ENCODE measurements around the gene ARHGAP15.

ARHGAP15 gene

GRCh38 chr2:143560724-143561123 is 431.5 kb downstream of the ARHGAP15 start:
- Histone ChIP-seq H3K4me3 (ENCODE audit: low read length) (no peak overlapping the region), H3K27ac (ENCODE audit: low read length) (no peak overlapping the region), H3K9me3 (ENCODE audit: control insufficient read depth, insufficient read depth, low read length) (no peaks in the 10 kb centered on the region), H3K4me1 (ENCODE audit: control insufficient read depth, insufficient read depth, low read length) (no peaks in the 10 kb centered on the region), H3K36me3 (ENCODE audit: control insufficient read depth, insufficient read depth, low read length) (no peaks in the 10 kb centered on the region), H3K27me3 (ENCODE audit: control insufficient read depth, insufficient read depth, low read length) (no peaks in the 10 kb centered on the region; the same call in 1 of the 2 replicates)
- no CpG with 5 or more reads among the region's 7 CpGs for WGBS (ENCODE audit: insufficient coverage, insufficient read length)
- DNase-seq (ENCODE audit: low read depth, low spot score): no peak

- no peak for DNase-seq (ENCODE audit: low read depth, low spot score)
- Histone ChIP-seq H3K36me3 (ENCODE audit: control insufficient read depth, insufficient read depth, low read length) (no peaks in the 10 kb centered on the region), H3K27ac (ENCODE audit: low read length) (no peak overlapping the region), H3K4me1 (ENCODE audit: control insufficient read depth, insufficient read depth, low read length) (no peaks in the 10 kb centered on the region), H3K4me3 (ENCODE audit: low read length) (no peak overlapping the region), H3K9me3 (ENCODE audit: control insufficient read depth, insufficient read depth, low read length) (no peaks in the 10 kb centered on the region), H3K27me3 (ENCODE audit: control insufficient read depth, insufficient read depth, low read length) (no peaks in the 10 kb centered on the region; the same call in 1 of the 2 replicates)
- no CpG with 5 or more reads among the region's 2 CpGs for WGBS (ENCODE audit: insufficient coverage, insufficient read length)
These were observed 435.2 kb downstream of the ARHGAP15 start for GRCh38 chr2:143564419-143564818.

- no peaks in the 10 kb centered on the region for H3K4me1 ChIP-seq (ENCODE audit: control insufficient read depth, insufficient read depth, low read length)
- no peaks in the 10 kb centered on the region for H3K9me3 ChIP-seq (ENCODE audit: control insufficient read depth, insufficient read depth, low read length)
- H3K36me3 ChIP-seq (ENCODE audit: control insufficient read depth, insufficient read depth, low read length): no peaks in the 10 kb centered on the region
- DNase-seq (ENCODE audit: low read depth, low spot score): no peak
- no peak overlapping the region for H3K4me3 ChIP-seq (ENCODE audit: low read length)
- no peaks in the 10 kb centered on the region for H3K27me3 ChIP-seq (ENCODE audit: control insufficient read depth, insufficient read depth, low read length)
- H3K27ac ChIP-seq (ENCODE audit: low read length): no peak overlapping the region
- whole genome bisulfite sequencing (ENCODE audit: insufficient coverage, insufficient read length): no CpG with 5 or more reads among the region's 1 CpG
These were observed 442.5 kb downstream of the ARHGAP15 start for GRCh38 chr2:143571747-143572146.

DNA sequence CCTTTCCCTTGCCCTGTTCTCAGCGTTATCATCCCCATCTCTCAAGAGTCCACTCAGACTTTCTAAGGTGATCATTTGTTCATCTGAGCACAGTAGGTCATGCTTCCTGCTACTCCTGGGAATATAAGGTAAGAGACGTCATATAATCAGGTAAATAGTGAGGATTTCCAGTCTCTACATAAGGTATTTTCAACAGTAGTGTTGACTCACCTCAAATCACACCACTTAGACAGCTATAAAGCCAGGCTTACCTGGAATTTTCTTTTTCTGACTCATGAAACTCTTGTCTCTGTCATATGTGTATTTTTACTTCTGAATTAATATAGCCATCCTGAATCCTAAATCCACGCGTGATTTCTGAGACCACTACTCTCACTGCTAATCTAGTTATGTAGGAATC is 443.2 kb downstream of the ARHGAP15 start:
- Histone ChIP-seq H3K4me1 (ENCODE audit: control insufficient read depth, insufficient read depth, low read length) (no peaks in the 10 kb centered on the region), H3K27ac (ENCODE audit: low read length) (no peak overlapping the region), H3K36me3 (ENCODE audit: control insufficient read depth, insufficient read depth, low read length) (no peaks in the 10 kb centered on the region), H3K4me3 (ENCODE audit: low read length) (no peak overlapping the region), H3K27me3 (ENCODE audit: control insufficient read depth, insufficient read depth, low read length) (no peaks in the 10 kb centered on the region), H3K9me3 (ENCODE audit: control insufficient read depth, insufficient read depth, low read length) (no peaks in the 10 kb centered on the region)
- no CpG with 5 or more reads among the region's 4 CpGs for WGBS (ENCODE audit: insufficient coverage, insufficient read length)
- DNase-seq (ENCODE audit: low read depth, low spot score): no peak

DNA sequence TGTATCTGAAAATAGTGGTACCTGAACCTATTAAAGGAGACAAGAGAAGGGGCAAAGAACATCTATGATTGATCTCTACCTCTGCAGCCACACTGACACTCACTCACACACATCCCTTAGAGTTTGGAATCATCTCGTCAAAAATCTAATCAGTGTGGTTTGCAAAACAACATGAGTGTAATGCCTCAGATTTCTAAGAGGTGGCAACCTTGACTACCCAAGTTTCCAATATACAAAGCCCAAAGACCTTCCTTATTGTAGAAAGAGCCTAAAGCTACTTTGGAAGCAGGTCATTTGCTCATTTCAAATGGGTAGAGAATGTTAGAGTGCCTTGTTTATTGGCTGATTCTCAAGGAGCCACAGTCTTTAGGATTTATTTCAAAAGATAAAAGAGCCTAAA is 444.9 kb downstream of the ARHGAP15 start:
- Histone ChIP-seq H3K36me3 (ENCODE audit: control insufficient read depth, insufficient read depth, low read length) (no peaks in the 10 kb centered on the region), H3K9me3 (ENCODE audit: control insufficient read depth, insufficient read depth, low read length) (no peaks in the 10 kb centered on the region), H3K27me3 (ENCODE audit: control insufficient read depth, insufficient read depth, low read length) (no peaks in the 10 kb centered on the region), H3K4me1 (ENCODE audit: control insufficient read depth, insufficient read depth, low read length) (no peaks in the 10 kb centered on the region), H3K27ac (ENCODE audit: low read length) (no peak overlapping the region), H3K4me3 (ENCODE audit: low read length) (no peak overlapping the region)
- DNase-seq (ENCODE audit: low read depth, low spot score): no peak
- no CpG with 5 or more reads among the region's 1 CpG for WGBS (ENCODE audit: insufficient coverage, insufficient read length)

- Histone ChIP-seq H3K36me3 (ENCODE audit: control insufficient read depth, insufficient read depth, low read length) (no peaks in the 10 kb centered on the region), H3K27ac (ENCODE audit: low read length) (no peak overlapping the region), H3K27me3 (ENCODE audit: control insufficient read depth, insufficient read depth, low read length) (no peaks in the 10 kb centered on the region), H3K4me1 (ENCODE audit: control insufficient read depth, insufficient read depth, low read length) (no peaks in the 10 kb centered on the region), H3K9me3 (ENCODE audit: control insufficient read depth, insufficient read depth, low read length) (no peaks in the 10 kb centered on the region), H3K4me3 (ENCODE audit: low read length) (no peak overlapping the region)
- no peak for DNase-seq (ENCODE audit: low read depth, low spot score)
- WGBS (ENCODE audit: insufficient coverage, insufficient read length): no CpG with 5 or more reads among the region's 3 CpGs
These were observed 446.1 kb downstream of the ARHGAP15 start for GRCh38 chr2:143575340-143575739.

GRCh38 chr2:143577489-143577888 is 448.3 kb downstream of the ARHGAP15 start:
- Histone ChIP-seq H3K27ac (ENCODE audit: low read length) (no peak overlapping the region), H3K4me1 (ENCODE audit: control insufficient read depth, insufficient read depth, low read length) (no peaks in the 10 kb centered on the region), H3K4me3 (ENCODE audit: low read length) (no peak overlapping the region), H3K36me3 (ENCODE audit: control insufficient read depth, insufficient read depth, low read length) (no peaks in the 10 kb centered on the region), H3K9me3 (ENCODE audit: control insufficient read depth, insufficient read depth, low read length) (no peaks in the 10 kb centered on the region), H3K27me3 (ENCODE audit: control insufficient read depth, insufficient read depth, low read length) (no peaks in the 10 kb centered on the region)
- no peak for DNase-seq (ENCODE audit: low read depth, low spot score)
- WGBS (ENCODE audit: insufficient coverage, insufficient read length): no CpG with 5 or more reads among the region's 2 CpGs

DNA sequence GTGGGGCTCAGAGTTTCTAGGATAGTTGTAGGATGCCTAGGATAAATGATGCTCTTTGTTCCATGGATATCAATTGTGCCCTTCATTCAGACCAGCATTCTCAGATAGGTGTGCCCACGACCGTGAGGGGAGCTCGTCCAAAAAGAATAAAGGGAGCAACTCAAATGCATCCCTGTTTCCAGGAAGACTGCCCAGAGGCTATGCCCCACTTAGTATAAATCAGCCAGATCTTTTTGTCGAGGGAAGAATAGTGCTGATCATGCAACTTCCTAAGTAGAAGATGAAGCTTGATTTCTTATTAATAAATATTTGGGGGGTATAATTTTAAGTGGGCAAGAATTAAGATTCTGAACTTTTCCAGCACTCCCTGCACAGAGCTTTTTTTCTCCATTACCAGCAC is 450.2 kb downstream of the ARHGAP15 start:
- Histone ChIP-seq H3K27me3 (ENCODE audit: control insufficient read depth, insufficient read depth, low read length) (no peaks in the 10 kb centered on the region), H3K4me1 (ENCODE audit: control insufficient read depth, insufficient read depth, low read length) (no peaks in the 10 kb centered on the region), H3K36me3 (ENCODE audit: control insufficient read depth, insufficient read depth, low read length) (no peaks in the 10 kb centered on the region), H3K4me3 (ENCODE audit: low read length) (no peak overlapping the region), H3K27ac (ENCODE audit: low read length) (no peak overlapping the region), H3K9me3 (ENCODE audit: control insufficient read depth, insufficient read depth, low read length) (no peaks in the 10 kb centered on the region)
- no CpG with 5 or more reads among the region's 4 CpGs for WGBS (ENCODE audit: insufficient coverage, insufficient read length)
- no peak for DNase-seq (ENCODE audit: low read depth, low spot score)

DNA sequence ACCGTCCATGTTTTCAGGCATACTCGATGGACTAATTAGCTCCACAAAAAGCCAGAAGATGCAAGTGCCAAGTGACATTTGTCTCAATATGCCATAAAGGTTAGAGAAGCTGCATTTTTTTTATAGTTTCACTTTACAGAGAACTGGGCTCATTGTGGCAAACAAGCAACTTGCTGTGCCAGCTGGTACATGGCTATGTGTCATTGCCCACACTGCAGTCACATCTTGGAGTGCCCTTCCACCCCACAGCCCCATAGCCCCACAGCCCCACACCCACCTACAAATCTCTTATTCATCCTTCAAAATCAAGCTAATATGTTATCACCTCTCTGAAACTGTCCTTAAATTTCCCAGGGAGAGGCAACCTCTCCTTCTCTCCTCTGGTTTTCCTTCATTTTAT is 451.9 kb downstream of the ARHGAP15 start:
- Histone ChIP-seq H3K27me3 (ENCODE audit: control insufficient read depth, insufficient read depth, low read length) (no peaks in the 10 kb centered on the region), H3K9me3 (ENCODE audit: control insufficient read depth, insufficient read depth, low read length) (no peaks in the 10 kb centered on the region), H3K4me3 (ENCODE audit: low read length) (no peak overlapping the region), H3K27ac (ENCODE audit: low read length) (no peak overlapping the region), H3K36me3 (ENCODE audit: control insufficient read depth, insufficient read depth, low read length) (no peaks in the 10 kb centered on the region), H3K4me1 (ENCODE audit: control insufficient read depth, insufficient read depth, low read length) (no peaks in the 10 kb centered on the region)
- DNase-seq (ENCODE audit: low read depth, low spot score): no peak
- WGBS (ENCODE audit: insufficient coverage, insufficient read length): no CpG with 5 or more reads among the region's 2 CpGs

GRCh38 chr2:143582046-143582747 is 453.0 kb downstream of the ARHGAP15 start:
- WGBS (ENCODE audit: insufficient coverage, insufficient read length): no CpG with 5 or more reads among the region's 5 CpGs
- Histone ChIP-seq H3K4me1 (ENCODE audit: control insufficient read depth, insufficient read depth, low read length) (no peaks in the 10 kb centered on the region), H3K9me3 (ENCODE audit: control insufficient read depth, insufficient read depth, low read length) (no peaks in the 10 kb centered on the region), H3K36me3 (ENCODE audit: control insufficient read depth, insufficient read depth, low read length) (no peaks in the 10 kb centered on the region), H3K27ac (ENCODE audit: low read length) (no peak overlapping the region), H3K4me3 (ENCODE audit: low read length) (no peak overlapping the region), H3K27me3 (ENCODE audit: control insufficient read depth, insufficient read depth, low read length) (no peaks in the 10 kb centered on the region)
- DNase-seq (ENCODE audit: low read depth, low spot score): no peak

DNA sequence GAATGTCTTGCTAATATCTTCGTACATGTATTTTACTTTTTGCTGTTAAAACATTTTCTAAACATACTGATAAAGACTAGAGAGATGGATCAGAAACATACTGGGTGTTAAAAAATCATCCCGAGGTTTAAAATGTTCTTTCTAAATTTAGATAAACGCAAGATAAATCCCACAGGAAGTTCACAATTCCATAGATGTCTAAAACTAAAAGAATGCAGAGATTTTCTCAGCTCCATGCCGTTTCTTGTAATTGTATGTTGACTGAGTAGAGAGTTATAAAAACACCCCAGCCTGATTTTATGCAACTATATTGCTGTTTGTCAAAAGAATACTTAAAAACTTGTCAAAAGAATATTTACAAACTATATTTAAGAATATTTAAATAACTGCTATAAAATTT is 455.7 kb downstream of the ARHGAP15 start:
- WGBS (ENCODE audit: insufficient coverage, insufficient read length): no CpG with 5 or more reads among the region's 4 CpGs
- no peaks in the 10 kb centered on the region for H3K9me3 ChIP-seq (ENCODE audit: control insufficient read depth, insufficient read depth, low read length)
- no peaks in the 10 kb centered on the region for H3K27me3 ChIP-seq (ENCODE audit: control insufficient read depth, insufficient read depth, low read length)
- no peak overlapping the region for H3K4me3 ChIP-seq (ENCODE audit: low read length)
- H3K36me3 ChIP-seq (ENCODE audit: control insufficient read depth, insufficient read depth, low read length): no peaks in the 10 kb centered on the region
- no peak for DNase-seq (ENCODE audit: low read depth, low spot score)
- no peak overlapping the region for H3K27ac ChIP-seq (ENCODE audit: low read length)
- no peaks in the 10 kb centered on the region for H3K4me1 ChIP-seq (ENCODE audit: control insufficient read depth, insufficient read depth, low read length)

Data from iPS DF 6.9 (cell line).